Measurements from ENCODE around the gene IL18R1.

IL18R1 gene

DNA sequence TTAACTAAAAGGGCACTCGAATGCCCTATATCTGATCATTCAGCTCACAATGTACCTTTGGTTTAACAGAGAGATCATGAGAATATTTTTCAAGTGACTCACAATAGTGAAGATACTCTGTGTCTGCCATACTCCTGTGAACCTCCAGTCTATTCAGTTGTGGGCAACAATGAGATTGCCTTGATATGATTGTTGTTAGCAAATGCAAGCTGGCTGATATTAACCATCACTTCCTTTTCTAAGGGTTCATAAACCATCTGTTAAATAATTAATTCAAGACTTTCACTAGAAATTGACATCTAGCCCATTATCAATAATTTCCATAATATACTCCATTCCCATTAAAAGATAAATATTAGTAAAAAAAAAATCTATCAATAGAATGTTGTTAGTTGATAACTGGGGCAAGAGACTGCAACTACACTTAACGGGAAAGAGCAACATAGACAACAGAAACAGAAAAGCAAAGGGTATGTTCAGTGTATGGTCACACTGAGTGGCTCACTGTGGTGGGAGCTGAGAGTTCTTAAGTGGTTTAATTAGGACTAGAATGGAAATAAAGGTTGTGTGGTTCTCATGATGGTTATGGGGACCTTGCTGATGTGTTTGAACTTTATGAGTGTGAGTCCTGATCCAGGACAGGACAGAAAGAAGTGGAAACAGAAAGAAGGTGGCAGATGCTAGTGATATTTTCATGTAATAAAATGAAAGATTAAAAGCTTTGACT, 79.2 kb downstream of the IL18R1 start:
- DNase-seq (ENCODE audit: low spot score): no peak

DNA sequence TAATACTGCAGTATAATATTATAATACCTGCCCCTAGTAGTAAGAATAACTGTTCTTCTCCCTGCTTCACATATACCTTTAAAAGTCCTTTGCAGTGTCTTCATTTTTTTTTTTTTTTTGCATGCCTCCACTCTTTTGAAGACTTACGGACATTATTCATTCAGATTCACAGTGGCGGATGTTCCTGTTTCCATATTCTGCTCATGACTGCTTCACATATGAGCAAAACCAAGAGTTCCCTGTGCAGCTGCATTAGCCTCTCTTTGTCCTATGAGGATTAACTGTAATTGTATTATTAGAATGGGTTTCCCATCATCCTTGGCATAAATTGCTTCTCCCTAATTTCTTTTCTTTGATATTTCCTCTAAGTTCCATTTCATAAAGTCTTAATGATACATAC, 80.1 kb downstream of the IL18R1 start:
- no peak for DNase-seq (ENCODE audit: low spot score)

DNA sequence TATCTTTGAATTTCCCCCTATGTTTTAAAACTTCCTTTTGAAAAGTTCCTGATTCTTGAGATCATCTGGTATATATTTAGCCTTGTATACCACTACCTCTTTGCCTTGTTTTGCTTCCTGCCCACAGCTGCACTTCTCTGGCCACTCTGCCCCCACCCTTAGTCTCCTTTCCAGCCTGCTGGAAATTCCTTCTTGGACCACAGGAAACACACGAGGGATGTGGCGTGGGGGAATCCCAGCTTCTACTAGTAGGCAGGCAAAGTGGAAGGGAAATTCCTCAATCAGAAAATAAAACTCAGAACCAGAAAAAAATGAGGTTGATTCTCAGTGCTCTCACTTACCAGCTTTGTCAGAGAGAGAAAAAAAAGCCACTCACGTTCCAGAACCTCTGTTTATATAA, 80.7 kb downstream of the IL18R1 start:
- DNase-seq (ENCODE audit: low spot score): no peak

- no peak for DNase-seq (ENCODE audit: low spot score)
These were observed 81.5 kb downstream of the IL18R1 start for GRCh38 chr2:102437122-102437521.

DNA sequence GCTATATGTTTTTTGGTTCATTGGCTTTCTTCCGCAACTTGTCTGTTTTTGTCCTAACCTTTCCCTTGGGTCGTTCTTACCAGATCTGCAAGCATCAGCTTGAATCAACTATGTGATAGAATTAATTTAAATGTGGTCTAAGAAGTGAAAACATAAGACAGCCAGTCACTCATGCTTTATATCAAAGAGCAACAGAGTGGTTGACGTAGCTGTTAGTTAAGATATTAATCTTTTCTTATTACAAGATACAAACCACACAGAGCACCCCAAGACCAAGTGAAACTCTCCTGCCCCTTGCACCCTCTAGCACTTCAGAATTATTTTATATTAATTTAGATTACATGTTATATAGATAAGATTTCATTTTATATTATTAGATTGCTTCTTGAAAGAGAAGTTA, 82.5 kb downstream of the IL18R1 start:
- no peak for DNase-seq (ENCODE audit: low spot score)

DNA sequence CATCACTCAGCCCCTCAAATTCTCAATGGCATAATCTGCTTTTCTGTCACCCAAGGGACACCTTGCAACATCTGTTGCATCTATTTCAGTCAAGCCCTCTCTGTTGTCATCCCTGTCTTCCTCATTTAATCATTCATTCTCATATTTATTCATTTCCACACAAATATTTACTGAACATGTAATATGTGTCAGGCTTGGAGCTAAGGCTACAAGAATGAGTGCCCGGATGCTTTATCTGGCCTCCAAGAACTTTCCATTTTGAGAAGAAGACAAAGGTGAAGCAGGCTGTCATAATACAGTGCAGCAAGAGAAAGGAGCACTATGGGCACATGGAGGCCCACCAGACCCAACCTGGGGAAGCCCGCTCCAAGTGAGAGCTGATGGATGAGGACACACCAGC, 83.0 kb downstream of the IL18R1 start:
- no peak for DNase-seq (ENCODE audit: low spot score)

GRCh38 chr2:102439065-102439695, 83.6 kb downstream of the IL18R1 start:
- no peak for DNase-seq (ENCODE audit: low spot score)

- DNase-seq (ENCODE audit: low spot score): no peak
These were observed 87.6 kb downstream of the IL18R1 start for GRCh38 chr2:102442967-102443828.

GRCh38 chr2:102444233-102444632, 88.6 kb downstream of the IL18R1 start:
- no peak for DNase-seq (ENCODE audit: low spot score)

DNA sequence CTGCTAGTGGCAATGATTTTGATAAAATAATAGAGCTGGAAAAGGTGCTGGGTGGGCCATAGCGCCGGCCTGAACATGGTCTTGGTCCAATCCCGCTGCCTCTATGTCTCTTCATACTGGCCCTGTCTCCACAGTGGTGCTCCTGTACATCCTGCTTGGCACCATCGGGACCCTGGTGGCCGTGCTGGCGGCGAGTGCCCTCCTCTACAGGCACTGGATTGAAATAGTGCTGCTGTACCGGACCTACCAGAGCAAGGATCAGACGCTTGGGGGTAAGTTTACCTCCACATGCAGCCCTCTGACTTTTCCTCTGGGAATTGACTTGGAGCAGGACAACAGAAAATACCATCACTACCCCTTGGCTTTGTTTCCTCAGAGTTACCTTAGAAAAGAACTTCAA, 91.3 kb downstream of the IL18R1 start:
- DNase-seq (ENCODE audit: low spot score): no peak
